GM12878 (cell line): Measurements from ENCODE around the gene NGF.

Source experiments
- ELK1 ChIP-seq: IDR thresholded peaks from 2 replicates; pipeline ENCODE4 v1.6.1; 2012; ENCODE audit warnings: low read depth, low read length, improper control_type of control experiment
- POLR2A ChIP-seq: IDR thresholded peaks from 2 replicates; pipeline ENCODE4 v1.6.1; 2011; ENCODE audit warnings: low read depth, mild to moderate bottlenecking, low read length
- POLR2AphosphoS5 ChIP-seq: IDR thresholded peaks from 2 replicates; pipeline ENCODE4 v1.6.1; 2011; ENCODE audit warnings: mild to moderate bottlenecking, low read length, inconsistent platforms

GRCh38 chr1:115288591-115289198 is 49.4 kb downstream of the NGF start:
- TF ChIP-seq POLR2A (no peak), ELK1 (no peak), POLR2AphosphoS5 (no peak)
